Inflammatory macrophage (primary cell): ENCODE measurements around the gene FASTK.
"Not testable (repeated sequence)": the region's sequence is repeated elsewhere in the genome, so short reads cannot be mapped to it uniquely, and the experiment has no call there.

Experiments
- DNase-seq, 2 donors: peaks; one replicate each; pipeline ENCODE4 v3.0.0-alpha.2; 2020 to 2022

The FASTK gene

DNA sequence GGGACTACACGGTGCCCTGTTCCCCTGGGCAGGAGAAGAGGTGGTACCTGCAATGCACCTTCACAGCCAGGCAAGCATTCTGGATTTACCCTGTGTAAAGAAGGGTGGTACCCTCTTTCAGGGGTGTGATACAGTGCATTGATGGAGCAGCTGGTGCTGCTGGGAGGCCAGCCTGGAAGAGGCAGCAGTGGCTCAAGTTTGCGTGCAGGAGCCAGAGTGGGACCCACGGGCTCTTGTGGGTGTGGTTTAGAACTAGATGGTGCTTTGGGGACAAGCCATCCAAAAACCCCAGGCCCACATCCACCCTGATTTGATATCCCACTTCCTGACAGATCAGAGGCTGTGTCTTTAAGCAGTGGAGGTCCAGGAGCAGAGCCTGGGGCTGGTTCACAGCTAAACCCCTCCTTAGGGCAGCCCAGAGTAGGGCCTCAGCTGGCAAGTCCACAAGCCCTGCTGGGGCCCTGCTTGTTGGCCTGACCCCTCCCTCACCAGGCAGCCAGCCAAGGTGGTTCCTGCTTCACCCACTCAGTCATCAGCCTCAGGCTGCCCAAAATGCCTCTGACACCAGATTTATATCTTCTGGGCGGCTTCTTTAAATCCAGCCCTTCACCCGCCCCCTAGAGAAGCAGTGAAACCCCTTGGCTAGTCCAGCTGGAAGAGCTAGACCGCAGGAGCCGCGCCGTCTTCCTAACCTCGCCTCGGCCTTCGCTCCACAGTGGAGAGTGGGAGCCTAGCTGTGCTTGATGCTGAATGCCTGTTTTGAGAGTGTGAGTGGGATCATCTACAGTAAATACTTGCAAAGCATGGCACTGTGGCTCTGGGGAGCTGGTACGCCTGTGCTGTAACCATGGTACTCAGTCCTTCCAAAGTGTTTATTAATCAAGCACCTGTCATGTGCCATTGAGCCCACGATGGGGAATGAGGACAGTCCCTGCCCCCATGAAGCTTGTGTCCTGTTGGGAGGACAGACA is 33.7 kb downstream of the FASTK start:
- peak in 1 of 2 donors; percentile 49 for DNase-seq

DNA sequence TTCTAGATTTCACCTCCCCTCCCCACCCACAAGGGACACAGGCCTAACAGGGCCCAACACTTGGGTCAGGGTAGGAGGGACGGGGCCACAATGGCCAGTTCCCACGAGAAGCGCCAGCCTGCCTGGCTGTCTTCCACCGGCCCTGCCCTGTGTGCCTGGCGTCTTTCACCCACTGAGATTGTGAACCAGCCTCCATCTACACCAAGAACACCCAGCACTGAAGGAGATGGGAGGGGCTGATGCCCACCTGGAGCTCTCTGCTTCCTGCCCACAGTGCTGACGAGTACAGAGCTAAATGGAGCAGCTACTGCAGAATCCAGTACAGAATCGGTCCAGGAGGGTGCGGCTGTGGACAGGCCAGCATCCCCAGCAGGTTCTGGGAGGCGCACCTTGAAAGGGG is 34.6 kb downstream of the FASTK start:
- no peak for DNase-seq

DNA sequence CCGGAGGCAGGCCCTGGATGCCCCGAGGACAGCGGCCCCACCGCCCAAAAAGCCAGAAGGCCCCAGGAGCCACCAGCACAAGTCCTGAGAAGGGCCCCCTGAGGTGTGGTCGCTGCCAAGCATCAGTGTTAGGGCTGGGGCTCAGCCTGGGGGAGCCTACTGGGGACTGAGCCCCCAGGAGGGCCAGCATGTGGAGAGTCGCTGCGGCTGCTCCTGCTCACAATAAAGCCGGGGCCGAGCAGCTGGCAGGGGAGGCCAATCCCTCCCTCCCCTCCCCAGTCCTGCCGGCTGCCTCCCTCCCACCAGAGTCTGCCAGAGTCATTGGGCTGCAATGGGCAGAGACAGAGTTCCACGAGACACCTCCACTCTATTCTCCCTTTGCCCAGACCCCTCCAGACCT is 35.3 kb downstream of the FASTK start:
- no peak for DNase-seq

DNA sequence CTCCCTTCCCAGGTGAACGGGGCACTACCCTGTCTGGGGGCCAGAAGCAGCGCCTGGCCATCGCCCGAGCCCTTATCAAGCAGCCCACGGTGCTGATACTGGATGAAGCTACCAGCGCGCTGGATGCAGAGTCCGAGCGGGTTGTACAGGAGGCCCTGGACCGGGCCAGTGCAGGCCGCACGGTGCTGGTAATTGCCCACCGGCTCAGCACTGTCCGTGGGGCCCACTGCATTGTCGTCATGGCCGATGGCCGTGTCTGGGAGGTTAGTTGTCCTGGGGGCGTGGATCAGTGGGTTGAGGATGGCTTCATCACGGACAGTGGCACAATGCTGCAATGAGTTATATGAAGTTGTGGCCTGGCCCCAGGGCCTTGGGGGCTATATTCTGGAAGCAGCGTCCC is 36.6 kb downstream of the FASTK start:
- DNase-seq = no peak

DNA sequence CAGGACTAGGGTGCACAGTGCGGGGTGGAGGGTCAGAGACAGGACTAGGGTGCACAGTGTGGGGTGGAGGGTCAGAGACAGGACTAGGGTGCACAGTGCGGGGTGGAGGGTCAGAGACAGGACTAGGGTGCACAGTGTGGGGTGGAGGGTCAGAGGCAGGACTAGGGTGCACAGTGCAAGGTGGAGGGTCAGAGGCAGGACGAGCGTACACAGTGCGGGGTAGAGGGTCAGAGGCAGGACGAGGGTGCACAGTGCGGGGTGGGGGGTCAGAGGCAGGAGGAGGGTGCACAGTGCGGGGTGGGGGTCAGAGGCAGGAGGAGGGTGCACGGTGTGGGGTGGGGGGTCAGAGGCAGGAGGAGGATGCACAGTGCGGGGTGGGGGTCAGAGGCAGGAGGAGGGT is 37.2 kb downstream of the FASTK start:
- not testable (repeated sequence) for DNase-seq

DNA sequence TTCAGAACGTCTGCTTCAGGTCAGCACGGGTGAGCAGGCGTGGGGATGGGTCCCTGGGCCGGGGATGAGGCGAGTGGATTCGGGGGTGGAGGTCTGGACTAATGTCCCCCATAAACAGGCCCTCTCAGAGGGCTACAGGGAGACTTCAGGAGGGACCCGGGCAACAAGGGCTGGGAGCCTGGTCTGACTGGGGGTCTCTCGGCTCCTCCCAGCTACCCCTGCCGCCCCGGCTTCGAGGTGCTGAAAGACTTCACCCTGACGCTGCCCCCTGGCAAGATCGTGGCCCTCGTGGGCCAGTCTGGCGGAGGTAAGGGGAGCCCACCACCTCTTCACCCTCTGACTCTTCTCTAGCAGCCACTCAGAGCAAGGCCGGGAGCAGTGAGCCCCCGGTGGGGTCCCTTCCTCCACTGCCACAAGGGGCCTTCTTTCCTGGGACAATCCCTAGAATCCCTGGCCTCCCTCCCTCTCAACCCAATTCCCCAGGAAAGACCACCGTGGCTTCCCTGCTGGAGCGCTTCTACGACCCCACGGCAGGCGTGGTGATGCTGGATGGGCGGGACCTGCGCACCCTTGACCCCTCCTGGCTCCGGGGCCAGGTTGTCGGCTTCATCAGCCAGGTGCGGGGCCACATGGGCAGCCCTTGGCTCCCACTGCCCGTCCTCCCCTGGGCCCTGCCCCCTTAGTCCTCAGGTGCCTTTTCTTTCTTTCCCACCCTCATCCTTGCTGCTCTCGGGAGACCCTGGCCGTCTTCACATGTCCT is 39.8 kb downstream of the FASTK start:
- no peak for DNase-seq

DNA sequence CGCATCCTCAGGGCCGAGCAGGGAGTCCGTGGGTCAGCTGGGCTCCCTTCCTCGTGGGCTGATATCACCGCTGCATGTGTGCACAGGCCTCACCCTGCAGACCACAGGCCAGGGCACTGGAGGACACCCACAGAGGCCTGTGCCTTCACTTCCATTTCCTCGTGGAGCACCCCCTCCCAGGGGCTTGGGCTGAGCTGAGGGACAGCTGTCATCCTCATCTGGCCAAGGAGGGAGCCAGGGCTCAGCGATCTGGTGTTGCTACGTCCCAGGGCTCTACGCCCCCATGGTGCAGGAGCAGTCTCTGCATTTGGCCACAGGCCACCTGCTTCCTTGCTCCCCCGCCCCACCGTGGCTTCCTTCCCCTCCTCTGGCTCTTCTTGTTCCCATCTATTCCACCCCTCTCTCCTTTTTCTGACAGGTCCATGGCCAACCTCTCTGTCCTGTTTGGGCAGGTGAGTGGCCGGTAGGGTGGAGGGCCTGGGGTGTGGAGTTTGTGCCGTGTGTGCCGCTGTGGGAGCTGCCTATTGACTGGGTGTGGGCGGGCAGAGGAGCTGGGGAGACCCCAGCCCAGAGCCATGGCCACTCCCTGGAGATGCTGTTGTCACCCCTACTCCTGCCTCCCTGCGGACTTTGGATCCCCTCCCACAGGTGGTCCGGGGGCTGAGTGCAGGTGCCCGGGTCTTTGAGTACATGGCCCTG is 40.6 kb downstream of the FASTK start:
- peak; percentile 60 to 88 for DNase-seq

DNA sequence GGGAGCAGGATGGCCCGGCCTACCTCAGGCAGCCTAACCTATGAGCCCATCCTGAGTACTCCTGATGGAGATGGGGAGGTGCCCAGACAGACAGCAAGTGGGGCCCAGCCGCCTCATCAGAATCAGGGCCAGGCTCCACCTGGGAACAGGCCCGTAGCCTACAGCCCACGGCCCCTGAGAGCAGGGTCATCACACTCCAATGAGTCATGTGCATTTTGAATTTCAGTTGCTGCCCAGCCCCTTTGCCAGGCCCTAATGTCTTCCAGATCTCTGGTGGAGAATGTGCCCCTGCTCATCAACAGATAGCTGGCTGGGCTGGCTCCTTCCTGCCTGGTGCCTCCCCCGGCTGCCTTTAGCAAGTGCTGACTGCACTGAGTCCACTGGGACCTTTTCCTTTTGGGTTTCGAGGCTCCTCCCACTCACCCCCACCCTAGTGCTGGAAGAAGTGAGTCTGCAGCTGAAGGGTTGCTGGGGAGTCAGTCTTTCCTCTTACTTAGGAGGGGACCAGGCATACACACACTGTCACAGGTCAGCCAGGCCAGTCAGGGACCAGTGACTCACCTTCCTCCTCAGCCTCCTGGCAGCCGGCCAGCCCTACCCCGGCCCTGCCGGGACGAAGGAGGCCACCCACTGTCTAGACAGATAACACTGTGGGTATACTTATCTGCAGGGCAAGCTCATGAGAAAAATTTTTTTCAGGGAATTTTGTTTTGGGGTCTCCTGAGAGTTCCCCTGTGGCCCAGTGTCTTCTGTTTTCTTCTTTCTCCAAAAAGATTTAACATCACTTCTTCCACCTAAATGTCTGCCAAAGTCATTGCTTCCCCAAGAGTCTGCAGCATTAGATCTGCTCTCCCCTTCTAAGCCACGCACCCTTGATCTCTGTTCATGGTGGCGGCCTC is 41.4 kb downstream of the FASTK start:
- peak; percentile 90 to 98 for DNase-seq

DNA sequence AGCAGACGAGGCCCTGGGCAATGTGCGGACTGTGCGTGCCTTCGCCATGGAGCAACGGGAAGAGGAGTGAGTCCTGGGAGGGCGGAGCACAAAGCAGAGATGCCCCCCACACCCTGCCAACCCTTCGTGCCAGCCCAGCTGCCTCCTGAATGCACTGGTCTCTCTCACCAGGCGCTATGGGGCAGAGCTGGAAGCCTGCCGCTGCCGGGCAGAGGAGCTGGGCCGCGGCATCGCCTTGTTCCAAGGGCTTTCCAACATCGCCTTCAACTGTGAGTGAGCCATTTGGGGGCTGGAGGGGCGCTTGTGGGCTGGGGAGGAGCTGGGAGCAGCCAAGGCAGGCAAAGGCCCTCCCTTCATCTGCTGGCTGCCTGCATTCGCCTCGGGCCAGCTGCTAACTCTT is 44.7 kb downstream of the FASTK start:
- DNase-seq = no peak

DNA sequence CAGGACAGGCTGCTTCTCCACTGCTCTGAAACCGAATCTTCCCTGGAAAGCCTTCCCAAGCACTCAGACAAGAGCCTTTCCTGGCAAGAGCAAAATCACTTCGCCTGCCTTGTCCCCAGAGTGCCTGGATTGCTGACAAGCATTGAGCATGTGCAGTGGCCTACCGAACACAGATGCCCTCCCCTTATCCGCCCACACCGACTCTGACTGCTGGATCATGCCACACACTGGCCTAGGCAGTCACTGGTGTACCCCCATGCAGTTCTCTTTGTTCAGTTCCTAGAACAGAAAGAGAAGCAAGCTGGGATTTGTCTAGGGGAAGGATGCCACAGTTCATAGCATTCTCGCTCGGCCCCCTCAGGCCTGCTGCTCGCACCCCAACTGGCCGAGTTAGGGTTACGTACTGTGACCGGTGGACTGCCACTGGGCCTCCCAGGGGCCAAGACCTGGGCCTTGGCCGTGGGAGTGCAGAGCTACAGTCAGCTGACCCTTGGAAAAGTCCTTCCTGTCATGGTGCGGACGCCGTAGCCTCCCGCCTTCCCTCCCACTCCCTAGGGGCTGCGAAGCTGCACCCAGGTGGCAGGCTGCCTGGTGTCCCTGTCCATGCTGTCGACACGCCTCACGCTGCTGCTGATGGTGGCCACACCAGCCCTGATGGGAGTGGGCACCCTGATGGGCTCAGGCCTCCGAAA is 45.4 kb downstream of the FASTK start:
- peak; percentile 83 to 93 for DNase-seq

DNA sequence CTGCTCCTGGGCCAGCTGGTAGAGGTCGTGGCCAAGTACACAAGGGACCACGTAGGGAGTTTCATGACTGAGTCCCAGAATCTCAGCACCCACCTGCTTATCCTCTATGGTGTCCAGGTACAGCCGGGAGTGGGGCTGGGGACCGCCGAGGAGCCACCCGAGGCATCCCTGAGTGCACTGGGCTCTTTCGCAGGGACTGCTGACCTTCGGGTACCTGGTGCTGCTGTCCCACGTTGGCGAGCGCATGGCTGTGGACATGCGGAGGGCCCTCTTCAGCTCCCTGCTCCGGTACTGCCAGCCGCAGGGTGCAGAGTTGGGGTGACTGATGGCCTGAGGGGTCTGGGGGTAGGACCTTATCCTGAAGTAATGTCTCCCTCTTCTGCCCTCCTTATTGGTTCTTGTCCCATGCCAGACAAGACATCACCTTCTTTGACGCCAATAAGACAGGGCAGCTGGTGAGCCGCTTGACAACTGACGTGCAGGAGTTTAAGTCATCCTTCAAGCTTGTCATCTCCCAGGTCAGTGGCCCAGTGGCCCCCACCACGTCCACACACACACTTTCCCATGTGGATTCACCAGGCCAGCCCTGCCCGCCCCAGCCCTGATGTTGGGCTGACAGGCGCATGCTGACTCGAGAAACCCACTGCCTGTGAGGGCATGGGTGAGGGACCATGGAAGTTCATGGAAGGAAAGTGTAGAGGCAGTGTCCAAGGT is 46.1 kb downstream of the FASTK start:
- DNase-seq = no peak

DNA sequence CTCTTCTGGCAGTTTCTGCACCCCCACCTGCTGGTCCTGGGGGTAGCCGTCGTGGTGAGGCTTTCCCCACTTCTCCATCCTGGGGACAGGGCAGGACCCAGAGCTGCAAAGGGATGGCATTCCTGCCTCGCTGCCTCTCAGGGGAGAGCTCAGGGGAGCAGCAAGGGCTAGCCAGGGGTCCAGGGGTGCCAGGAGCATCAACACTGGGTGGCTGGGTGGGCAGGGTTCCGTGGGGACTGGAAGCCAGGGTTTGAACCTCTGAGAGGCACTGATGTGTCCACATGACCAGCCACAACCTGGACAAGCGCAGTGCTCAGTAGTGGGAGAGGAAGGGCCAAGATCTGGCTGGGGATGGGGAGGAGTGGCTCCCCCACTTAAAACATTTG is 46.8 kb downstream of the FASTK start:
- DNase-seq = no peak

DNA sequence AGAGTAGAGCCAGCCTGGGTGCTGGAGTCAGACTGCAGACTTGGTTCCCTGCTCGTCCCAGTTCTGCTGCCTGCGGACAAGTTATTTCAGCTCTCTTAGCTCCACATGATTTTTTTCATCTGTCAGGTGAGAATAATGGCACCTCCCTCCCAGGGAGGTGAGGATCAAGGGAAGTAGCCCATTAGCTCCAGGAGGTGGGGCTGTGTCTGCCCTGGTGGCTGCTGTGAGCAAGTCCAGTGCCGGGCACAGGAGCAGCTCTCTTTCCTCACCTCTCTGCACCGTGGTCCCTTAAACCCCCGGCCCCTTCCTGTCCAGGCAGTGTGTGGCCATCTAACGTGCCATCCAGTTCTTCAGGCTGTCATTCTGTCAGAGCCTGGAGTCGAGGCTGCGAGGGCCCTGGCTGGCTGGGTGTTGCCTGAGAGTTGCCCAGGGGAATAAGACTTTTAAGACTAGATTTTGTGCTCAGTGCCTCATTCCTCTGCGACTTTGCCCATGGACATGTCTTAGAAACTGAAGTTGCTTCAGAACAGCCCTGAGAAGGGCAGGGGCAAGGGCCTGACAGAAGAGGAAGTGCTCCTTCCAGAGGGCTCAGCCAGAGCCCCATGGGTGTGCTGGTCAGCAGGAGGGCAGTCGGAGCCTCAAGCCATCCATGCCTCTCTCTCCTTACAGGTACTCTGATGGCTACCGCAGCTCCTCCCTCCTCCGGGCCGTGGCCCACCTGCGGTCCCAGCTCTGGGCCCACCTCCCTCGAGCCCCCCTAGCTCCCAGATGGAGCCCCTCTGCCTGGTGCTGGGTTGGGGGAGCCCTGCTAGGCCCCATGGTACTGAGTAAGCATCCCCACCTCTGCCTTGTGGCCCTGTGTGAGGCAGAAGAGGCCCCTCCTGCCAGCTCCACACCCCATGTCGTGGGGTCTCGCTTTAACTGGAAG is 47.4 kb downstream of the FASTK start:
- DNase-seq = peak; percentile 66 to 79

DNA sequence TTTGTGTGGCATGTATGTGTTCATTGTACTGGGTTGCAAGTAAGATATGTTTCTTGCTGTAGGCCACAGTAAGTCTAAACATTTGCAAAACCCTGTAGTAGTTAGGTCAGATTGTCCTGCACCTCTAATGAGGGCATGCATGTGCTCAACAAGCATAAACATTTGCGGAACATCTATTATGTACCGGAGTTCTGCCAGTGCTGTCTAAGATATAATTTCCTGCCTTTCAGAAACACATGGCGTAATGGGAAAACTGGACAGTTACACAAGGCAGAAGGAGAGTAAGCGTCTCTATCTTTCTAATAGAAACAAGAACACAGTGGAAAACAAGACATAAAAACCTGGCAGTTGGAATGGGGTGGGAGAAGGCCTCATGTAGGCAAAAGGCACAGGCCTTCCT is 49.6 kb downstream of the FASTK start:
- no peak for DNase-seq

DNA sequence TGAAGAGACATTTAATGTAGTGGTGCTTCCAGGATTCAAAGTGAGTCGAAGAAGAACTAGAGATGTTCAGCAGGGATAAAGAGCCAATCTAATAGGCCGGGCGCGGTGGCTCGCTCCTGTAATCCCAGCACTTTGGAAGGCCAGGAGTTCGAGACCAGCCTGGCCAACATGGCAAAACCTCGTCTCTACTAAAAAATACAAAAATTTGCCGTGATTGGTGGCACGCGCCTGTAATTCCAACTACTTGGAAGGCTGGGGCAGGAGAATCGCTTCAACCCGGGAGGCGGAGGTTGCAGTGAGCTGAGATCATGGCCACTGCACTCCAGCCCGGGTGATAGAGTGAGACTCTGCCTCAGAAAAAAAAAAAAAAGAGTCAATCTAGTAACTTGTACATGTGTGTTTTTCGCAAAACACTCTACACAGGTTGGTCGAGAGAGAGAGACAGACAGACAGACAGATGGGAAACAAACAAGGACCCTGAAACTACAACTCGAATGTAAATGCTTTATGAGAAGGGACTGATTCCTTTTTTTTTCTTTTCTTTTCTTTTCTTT is 51.6 kb downstream of the FASTK start:
- no peak for DNase-seq

DNA sequence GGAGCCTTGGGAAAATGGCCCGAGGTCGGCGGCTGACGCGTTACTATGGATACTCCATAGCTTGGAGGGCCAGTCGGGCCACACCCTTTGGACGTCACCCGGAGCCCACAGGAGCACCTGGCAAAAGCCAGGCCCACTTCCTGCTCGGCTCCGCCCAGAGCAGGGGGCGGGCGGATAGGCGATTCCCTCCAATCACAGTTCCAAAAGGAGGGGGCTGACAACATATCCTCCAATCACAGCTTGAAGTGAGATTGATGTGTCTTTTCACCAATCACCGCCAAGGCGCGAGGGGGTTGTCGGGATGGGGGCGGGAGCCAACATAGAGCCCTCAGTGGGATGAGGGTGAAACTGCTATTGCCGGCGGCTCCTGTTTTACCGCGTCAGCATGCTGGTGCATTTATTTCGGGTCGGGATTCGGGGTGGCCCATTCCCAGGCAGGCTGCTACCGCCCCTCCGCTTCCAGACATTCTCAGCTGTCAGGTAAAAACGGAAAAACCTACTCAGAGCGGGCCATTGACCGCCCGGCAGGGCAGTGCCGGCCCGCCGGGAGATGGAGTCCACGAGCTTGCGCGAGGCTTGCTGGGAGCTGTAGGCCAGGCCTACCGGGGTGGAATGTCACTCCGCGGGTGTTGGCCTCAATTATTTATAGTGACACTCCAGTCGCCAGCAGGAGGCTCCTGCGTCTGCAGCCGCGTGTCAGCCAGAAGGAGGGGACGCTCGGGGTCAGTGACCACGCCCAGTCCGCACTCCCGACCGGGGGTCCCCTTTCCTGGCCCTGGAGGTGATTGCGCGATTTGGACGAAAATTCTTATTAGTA is 52.3 kb downstream of the FASTK start, which contains the start of gene ABCB8:
Gene ABCB8, plus strand, starts transcription at position 320 of the 817 bp plus-strand sequence. Its CDS starts 66 bp downstream, at position 386.
- DNase-seq = peak; percentile 99 to 100

DNA sequence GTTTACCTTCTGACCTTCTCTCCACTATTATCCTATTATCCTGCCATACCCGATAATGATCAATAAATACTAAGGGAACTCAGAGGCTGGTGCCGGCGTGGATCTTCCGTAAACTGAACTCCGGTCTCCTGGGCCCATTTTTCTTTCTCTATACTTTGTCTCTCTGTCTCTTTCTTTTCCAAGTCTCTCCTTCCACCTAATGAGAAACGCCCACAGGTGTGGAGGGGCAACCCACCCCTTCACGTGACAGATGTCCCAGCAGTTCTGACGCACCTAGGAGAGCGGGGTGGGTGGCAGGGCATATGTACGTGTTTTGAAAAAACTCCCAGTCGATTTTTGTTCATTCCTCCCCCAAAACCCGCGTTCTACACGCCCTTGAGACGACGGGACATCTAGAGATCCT is 52.9 kb downstream of the FASTK start:
- DNase-seq = not testable (repeated sequence)
